ENCODE results near the gene CLEC16A. TPM values are rescaled to one million over a fixed set of nuclear protein-coding genes. Genes with fewer than 3 reads are reported as not detected.

CLEC16A gene
- total and polyA plus RNA-seq, 2 experiments from 2014 or later, result 9.9 to 24.1 TPM

DNA sequence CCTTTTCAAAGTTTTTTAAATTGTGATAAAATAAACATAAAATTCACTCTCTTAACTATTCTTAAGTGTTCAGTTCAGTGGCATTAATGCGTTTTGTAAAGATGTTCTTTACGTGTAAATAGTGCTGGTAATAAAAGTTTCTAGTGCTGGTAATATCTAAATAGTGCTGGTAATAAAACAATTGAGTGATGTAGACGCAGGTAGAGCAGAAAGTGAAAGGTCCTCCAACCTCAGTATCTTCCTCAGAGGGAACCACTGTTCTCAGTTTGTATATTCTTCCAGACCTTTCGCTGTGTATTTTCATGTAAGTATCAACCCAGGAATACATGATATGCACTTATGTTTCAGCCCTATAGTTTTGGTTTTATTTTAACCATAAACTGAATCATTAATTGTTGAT lies 53.1 kb downstream of the CLEC16A start:
- DNase-seq (ENCODE audit: low spot score) (no peak), ATAC-seq (no peak)
- Histone ChIP-seq H3K27ac (ENCODE audit: low read depth) (no peak overlapping the region), H3K9me2 (ENCODE audit: insufficient read depth) (no peaks in the 10 kb centered on the region), H3K4me2 (no peak overlapping the region), H3F3A (replicated peaks; ENCODE audit: low read depth) (no peaks in the 10 kb centered on the region), H3K36me3 (ENCODE audit: insufficient read depth) (no peaks in the 10 kb centered on the region), H4K20me1 (replicated peaks; ENCODE audit: insufficient read depth) (peaks cover 5% of the 10 kb centered on the region; the same call in 1 of the 2 replicates), H3K27me3 (ENCODE audit: insufficient read depth) (no peaks in the 10 kb centered on the region), H3K4me1 (ENCODE audit: insufficient read depth) (no peaks in the 10 kb centered on the region), H3K4me3 (no peak overlapping the region), H2AFZ (no peak overlapping the region), H3K79me2 (replicated peaks; ENCODE audit: insufficient read depth) (no peaks in the 10 kb centered on the region)
- TF ChIP-seq POLR2AphosphoS5 (IDR thresholded peaks at IDR 0.05; ENCODE audit: low read depth) (no peak), ZNF114 (CRISPR knock-in tag; IDR thresholded peaks at IDR 0.05) (no peak), ZNF331 (CRISPR knock-in tag; IDR thresholded peaks at IDR 0.05; ENCODE audit: low read depth) (no peak), JUNB (IDR thresholded peaks at IDR 0.05; ENCODE audit: unreplicated experiment) (no peak), EZH2phosphoT487 (IDR thresholded peaks at IDR 0.05; ENCODE audit: unreplicated experiment) (no peak), NANOG (IDR thresholded peaks at IDR 0.05; ENCODE audit: borderline replicate concordance) (no peak), CREB1 (CRISPR knock-in tag; IDR thresholded peaks at IDR 0.05; ENCODE audit: low read depth) (no peak)
- TF ChIP-seq, protein P1, sequence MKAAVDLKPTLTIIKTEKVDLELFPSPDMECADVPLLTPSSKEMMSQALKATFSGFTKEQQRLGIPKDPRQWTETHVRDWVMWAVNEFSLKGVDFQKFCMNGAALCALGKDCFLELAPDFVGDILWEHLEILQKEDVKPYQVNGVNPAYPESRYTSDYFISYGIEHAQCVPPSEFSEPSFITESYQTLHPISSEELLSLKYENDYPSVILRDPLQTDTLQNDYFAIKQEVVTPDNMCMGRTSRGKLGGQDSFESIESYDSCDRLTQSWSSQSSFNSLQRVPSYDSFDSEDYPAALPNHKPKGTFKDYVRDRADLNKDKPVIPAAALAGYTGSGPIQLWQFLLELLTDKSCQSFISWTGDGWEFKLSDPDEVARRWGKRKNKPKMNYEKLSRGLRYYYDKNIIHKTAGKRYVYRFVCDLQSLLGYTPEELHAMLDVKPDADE (IDR thresholded peaks at IDR 0.05), result no peak
- TF ChIP-seq, protein P2, sequence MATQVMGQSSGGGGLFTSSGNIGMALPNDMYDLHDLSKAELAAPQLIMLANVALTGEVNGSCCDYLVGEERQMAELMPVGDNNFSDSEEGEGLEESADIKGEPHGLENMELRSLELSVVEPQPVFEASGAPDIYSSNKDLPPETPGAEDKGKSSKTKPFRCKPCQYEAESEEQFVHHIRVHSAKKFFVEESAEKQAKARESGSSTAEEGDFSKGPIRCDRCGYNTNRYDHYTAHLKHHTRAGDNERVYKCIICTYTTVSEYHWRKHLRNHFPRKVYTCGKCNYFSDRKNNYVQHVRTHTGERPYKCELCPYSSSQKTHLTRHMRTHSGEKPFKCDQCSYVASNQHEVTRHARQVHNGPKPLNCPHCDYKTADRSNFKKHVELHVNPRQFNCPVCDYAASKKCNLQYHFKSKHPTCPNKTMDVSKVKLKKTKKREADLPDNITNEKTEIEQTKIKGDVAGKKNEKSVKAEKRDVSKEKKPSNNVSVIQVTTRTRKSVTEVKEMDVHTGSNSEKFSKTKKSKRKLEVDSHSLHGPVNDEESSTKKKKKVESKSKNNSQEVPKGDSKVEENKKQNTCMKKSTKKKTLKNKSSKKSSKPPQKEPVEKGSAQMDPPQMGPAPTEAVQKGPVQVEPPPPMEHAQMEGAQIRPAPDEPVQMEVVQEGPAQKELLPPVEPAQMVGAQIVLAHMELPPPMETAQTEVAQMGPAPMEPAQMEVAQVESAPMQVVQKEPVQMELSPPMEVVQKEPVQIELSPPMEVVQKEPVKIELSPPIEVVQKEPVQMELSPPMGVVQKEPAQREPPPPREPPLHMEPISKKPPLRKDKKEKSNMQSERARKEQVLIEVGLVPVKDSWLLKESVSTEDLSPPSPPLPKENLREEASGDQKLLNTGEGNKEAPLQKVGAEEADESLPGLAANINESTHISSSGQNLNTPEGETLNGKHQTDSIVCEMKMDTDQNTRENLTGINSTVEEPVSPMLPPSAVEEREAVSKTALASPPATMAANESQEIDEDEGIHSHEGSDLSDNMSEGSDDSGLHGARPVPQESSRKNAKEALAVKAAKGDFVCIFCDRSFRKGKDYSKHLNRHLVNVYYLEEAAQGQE (IDR thresholded peaks at IDR 0.05; ENCODE audit: unreplicated experiment), result no peak
- Mint-ChIP-seq H3K4me3 (no peak overlapping the region), H3K27me3 (ENCODE audit: insufficient read depth, low read depth, poor library complexity) (peaks cover 7% of the 10 kb centered on the region), H3K36me3 (ENCODE audit: low read depth) (no peaks in the 10 kb centered on the region), H3K9me3 (no peaks in the 10 kb centered on the region), H3K4me1 (peaks cover 5% of the 10 kb centered on the region; the same call in 2 of the 3 replicates), H3K27ac (no peak overlapping the region)

DNA sequence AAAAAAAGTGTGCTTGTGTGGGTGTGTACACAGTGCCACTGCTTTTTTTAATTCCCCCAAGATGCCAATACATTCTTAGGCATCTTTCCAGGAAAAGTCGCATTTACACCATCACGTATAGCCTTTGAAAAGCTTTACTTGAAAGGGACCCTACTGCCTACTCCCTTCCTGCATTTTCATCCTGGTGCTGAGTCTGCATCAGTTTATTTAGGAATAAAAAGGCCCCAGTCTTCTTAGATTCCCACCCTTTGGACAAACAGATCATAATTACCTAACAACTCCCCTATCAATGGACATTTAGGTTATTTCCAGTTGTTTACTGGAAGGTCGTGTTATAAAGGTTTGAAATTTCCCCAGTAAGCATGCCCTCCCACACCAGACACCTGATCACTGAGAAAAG lies 54.9 kb downstream of the CLEC16A start:
- no peaks in the 10 kb centered on the region for H3K27me3 ChIP-seq (ENCODE audit: insufficient read depth)
- H3F3A ChIP-seq (replicated peaks; ENCODE audit: low read depth), result no peaks in the 10 kb centered on the region
- no peak overlapping the region for H3K4me3 Mint-ChIP-seq
- no peak overlapping the region for H3K27ac Mint-ChIP-seq
- H3K27ac ChIP-seq (ENCODE audit: low read depth), result no peak overlapping the region
- no peak overlapping the region for H2AFZ ChIP-seq
- no peak for DNase-seq (ENCODE audit: low spot score)
- H3K4me1 Mint-ChIP-seq, result no peaks in the 10 kb centered on the region
- no peaks in the 10 kb centered on the region for H3K9me2 ChIP-seq (ENCODE audit: insufficient read depth)
- no peaks in the 10 kb centered on the region for H3K79me2 ChIP-seq (replicated peaks; ENCODE audit: insufficient read depth)
- peaks cover 5% of the 10 kb centered on the region; the same call in 1 of the 2 replicates for H4K20me1 ChIP-seq (replicated peaks; ENCODE audit: insufficient read depth)
- H3K9me3 Mint-ChIP-seq, result no peaks in the 10 kb centered on the region
- H3K36me3 ChIP-seq (ENCODE audit: insufficient read depth), result no peaks in the 10 kb centered on the region
- no peak overlapping the region for H3K4me2 ChIP-seq
- peaks cover 3% of the 10 kb centered on the region; the same call in 1 of the 3 replicates for H3K36me3 Mint-ChIP-seq (ENCODE audit: low read depth)
- H3K4me1 ChIP-seq (ENCODE audit: insufficient read depth), result no peaks in the 10 kb centered on the region
- peaks cover 2% of the 10 kb centered on the region for H3K27me3 Mint-ChIP-seq (ENCODE audit: insufficient read depth, low read depth, poor library complexity)
- H3K4me3 ChIP-seq, result no peak overlapping the region
- ATAC-seq, result no peak
- TF ChIP-seq, protein P3, sequence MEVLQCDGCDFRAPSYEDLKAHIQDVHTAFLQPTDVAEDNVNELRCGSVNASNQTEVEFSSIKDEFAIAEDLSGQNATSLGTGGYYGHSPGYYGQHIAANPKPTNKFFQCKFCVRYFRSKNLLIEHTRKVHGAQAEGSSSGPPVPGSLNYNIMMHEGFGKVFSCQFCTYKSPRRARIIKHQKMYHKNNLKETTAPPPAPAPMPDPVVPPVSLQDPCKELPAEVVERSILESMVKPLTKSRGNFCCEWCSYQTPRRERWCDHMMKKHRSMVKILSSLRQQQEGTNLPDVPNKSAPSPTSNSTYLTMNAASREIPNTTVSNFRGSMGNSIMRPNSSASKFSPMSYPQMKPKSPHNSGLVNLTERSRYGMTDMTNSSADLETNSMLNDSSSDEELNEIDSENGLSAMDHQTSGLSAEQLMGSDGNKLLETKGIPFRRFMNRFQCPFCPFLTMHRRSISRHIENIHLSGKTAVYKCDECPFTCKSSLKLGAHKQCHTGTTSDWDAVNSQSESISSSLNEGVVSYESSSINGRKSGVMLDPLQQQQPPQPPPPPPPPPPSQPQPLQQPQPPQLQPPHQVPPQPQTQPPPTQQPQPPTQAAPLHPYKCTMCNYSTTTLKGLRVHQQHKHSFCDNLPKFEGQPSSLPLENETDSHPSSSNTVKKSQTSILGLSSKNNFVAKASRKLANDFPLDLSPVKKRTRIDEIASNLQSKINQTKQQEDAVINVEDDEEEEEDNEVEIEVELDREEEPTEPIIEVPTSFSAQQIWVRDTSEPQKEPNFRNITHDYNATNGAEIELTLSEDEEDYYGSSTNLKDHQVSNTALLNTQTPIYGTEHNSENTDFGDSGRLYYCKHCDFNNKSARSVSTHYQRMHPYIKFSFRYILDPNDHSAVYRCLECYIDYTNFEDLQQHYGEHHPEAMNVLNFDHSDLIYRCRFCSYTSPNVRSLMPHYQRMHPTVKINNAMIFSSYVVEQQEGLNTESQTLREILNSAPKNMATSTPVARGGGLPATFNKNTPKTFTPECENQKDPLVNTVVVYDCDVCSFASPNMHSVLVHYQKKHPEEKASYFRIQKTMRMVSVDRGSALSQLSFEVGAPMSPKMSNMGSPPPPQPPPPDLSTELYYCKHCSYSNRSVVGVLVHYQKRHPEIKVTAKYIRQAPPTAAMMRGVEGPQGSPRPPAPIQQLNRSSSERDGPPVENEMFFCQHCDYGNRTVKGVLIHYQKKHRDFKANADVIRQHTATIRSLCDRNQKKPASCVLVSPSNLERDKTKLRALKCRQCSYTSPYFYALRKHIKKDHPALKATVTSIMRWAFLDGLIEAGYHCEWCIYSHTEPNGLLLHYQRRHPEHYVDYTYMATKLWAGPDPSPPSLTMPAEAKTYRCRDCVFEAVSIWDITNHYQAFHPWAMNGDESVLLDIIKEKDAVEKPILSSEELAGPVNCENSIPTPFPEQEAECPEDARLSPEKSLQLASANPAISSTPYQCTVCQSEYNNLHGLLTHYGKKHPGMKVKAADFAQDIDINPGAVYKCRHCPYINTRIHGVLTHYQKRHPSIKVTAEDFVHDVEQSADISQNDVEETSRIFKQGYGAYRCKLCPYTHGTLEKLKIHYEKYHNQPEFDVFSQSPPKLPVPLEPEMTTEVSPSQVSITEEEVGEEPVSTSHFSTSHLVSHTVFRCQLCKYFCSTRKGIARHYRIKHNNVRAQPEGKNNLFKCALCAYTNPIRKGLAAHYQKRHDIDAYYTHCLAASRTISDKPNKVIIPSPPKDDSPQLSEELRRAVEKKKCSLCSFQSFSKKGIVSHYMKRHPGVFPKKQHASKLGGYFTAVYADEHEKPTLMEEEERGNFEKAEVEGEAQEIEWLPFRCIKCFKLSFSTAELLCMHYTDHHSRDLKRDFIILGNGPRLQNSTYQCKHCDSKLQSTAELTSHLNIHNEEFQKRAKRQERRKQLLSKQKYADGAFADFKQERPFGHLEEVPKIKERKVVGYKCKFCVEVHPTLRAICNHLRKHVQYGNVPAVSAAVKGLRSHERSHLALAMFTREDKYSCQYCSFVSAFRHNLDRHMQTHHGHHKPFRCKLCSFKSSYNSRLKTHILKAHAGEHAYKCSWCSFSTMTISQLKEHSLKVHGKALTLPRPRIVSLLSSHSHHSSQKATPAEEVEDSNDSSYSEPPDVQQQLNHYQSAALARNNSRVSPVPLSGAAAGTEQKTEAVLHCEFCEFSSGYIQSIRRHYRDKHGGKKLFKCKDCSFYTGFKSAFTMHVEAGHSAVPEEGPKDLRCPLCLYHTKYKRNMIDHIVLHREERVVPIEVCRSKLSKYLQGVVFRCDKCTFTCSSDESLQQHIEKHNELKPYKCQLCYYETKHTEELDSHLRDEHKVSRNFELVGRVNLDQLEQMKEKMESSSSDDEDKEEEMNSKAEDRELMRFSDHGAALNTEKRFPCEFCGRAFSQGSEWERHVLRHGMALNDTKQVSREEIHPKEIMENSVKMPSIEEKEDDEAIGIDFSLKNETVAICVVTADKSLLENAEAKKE (CRISPR knock-in tag; IDR thresholded peaks at IDR 0.05), result no peak

All from GM23338 (cell line).